Activated T-helper 1 cell treated with Interleukin-2 at 50 U/mL for 16 hours (primary cell): ENCODE results near the gene SSMEM1.
"Not testable (repeated sequence)": the region's sequence is repeated elsewhere in the genome, so short reads cannot be mapped to it uniquely, and the experiment has no call there.

Source experiments
- DNase-seq: peaks from one replicate; pipeline ENCODE4 v3.0.0-alpha.2; 2020; ENCODE audit warnings: low read depth

Gene SSMEM1

GRCh38 chr7:130249626-130250025 is 42.0 kb downstream of the SSMEM1 start:
- DNase-seq = not testable (repeated sequence)

DNA sequence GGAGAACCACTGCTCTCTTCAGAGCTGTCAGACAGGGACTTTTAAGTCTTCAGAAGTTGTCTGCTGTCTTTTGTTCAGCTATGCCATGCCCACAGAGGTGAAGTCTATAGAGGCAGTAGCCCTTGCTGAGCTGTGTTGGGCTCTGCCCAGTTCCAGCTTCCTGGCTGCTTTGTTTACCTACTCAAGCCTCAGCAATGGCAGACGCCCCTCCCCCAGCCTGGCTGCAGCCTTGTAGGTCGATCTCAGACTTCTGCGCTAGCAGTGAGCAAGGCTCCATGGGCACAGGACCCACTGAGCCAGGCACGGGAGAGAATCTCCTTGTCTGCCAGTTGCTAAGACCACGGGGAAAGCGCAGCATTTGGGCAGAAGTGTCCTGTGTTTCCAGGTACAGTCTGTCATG is 46.9 kb downstream of the SSMEM1 start:
- no peak for DNase-seq

- DNase-seq = no peak
Observed at GRCh38 chr7:130256704-130257103, 49.0 kb downstream of the SSMEM1 start.

DNA sequence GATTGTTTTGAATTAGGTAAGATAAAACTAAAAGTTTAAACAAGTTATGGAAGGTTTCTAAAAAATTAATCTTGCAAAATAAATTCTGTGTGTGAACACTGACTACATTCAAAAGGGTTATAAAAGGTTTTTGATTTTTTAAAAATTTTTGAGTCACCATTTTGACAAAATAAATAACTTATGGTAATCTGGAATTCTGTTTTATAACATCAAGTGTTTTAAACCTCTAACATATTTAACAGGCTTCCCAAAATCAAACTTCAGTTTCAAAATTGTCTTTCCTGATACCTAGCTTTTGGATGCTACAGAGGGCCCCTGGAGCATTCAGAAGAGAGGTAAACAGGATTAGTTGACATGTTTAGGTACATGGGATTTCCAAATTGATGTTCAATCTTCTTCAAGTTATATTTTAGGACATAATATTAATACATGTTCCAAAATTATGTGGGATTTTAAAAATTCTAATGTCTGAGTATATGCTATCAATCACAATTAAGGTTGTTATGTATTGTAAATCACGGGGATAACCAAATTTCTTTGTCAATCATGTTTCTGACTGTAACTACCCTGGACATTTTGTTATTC is 50.9 kb downstream of the SSMEM1 start:
- DNase-seq = no peak

DNA sequence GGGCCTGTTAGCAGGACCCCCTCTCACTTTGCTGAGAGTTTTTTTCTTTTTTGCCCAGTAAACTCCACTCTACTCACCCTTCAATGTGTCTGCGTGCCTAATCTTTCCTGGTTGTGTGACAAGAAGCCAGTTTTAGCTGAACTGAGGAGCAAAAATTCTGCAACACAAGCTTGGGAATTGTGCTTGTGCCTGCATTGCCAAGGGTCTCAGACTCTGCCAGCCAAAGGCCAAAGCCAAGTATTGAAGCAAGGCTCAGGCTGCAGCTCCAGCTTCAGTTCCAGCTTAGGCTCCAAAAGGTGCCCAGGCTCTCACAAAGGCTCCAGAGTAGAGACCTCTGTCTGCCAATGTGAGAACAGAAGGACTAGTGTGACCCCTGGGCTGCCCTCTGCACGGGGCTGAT is 54.8 kb downstream of the SSMEM1 start:
- DNase-seq = no peak

DNA sequence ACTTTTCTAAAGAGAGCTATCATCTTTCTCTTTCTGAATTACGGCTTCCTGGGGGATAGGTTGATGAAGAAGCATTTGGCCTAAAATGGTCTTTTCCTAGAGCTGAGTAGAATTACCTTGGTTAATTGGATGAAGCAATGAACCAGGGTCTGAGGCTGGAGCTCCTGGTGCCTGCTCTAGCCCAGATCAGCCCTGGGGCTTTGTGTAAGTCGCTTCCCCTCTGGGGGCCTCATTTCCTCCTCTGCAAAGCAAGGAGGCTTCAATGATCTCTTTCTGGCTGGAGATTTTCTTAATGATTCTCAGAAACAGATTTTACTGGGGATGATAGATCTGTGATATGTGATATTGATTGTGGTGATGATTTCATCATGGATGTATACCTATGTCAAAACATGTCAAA is 55.5 kb downstream of the SSMEM1 start:
- no peak for DNase-seq
